Astrocyte (in vitro differentiated cells and primary cell): ENCODE results near the gene TIMP2. TPM values are rescaled to one million over a fixed set of nuclear protein-coding genes. Genes with fewer than 3 reads are reported as not detected.
"Not testable (repeated sequence)": the region's sequence is repeated elsewhere in the genome, so short reads cannot be mapped to it uniquely, and the experiment has no call there.

Experiments used
- DNase-seq: peaks from one replicate; pipeline ENCODE4 v3.0.0-alpha.2; 2010; ENCODE audit warnings: low read depth
- FAIRE-seq: peaks from 2 replicates; lab custom pipeline; 2011; peaks lifted over from hg19 to GRCh38; lab: Jason Lieb, UNC
- H2AFZ ChIP-seq: 2 replicates; pipeline ENCODE4 v1.6.0; 2012; ENCODE audit warnings: low read depth, low read length, inconsistent platforms
- H3K27ac ChIP-seq: 2 replicates; pipeline ENCODE4 v1.5.1; 2011; ENCODE audit warnings: low read depth, low read length, inconsistent platforms
- H3K27me3 ChIP-seq: 2 replicates; pipeline ENCODE4 v1.6.0; 2011; ENCODE audit warnings: low read length, inconsistent platforms; ENCODE audit not compliant: insufficient read depth
- H3K36me3 ChIP-seq: 2 replicates; pipeline ENCODE4 v1.5.1; 2011; ENCODE audit warnings: low read length, inconsistent platforms; ENCODE audit not compliant: insufficient read depth
- H3K4me1 ChIP-seq: 2 replicates; pipeline ENCODE4 v1.5.1; 2011; ENCODE audit warnings: low read length, inconsistent platforms; ENCODE audit not compliant: insufficient read depth
- H3K4me2 ChIP-seq: 2 replicates; pipeline ENCODE4 v1.6.0; 2012; ENCODE audit warnings: low read length, inconsistent platforms
- H3K4me3 ChIP-seq: 2 replicates; pipeline ENCODE4 v1.5.1; 2011; ENCODE audit warnings: low read depth, mild to moderate bottlenecking, low read length, inconsistent platforms; ENCODE audit not compliant: insufficient read depth
- H3K79me2 ChIP-seq: 2 replicates; pipeline ENCODE4 v1.6.0; 2012; ENCODE audit warnings: mild to moderate bottlenecking, low read length, inconsistent platforms; ENCODE audit not compliant: insufficient read depth
- H3K9ac ChIP-seq: 2 replicates; pipeline ENCODE4 v1.6.0; 2012; ENCODE audit warnings: mild to moderate bottlenecking, low read length, inconsistent platforms
- H3K9me3 ChIP-seq: 2 replicates; pipeline ENCODE4 v1.5.1; 2012; ENCODE audit warnings: low read depth, mild to moderate bottlenecking, low read length, inconsistent platforms; ENCODE audit not compliant: insufficient read depth
- H4K20me1 ChIP-seq: 2 replicates; pipeline ENCODE4 v1.6.0; 2012; ENCODE audit warnings: low read length, inconsistent platforms; ENCODE audit not compliant: insufficient read depth
- H3K27ac Mint-ChIP-seq: one replicate; pipeline ENCODE4 v1.8.0; 2021; ENCODE audit warnings: mild to moderate bottlenecking, mixed read lengths; ENCODE audit not compliant: unreplicated experiment
- H3K27me3 Mint-ChIP-seq: one replicate; pipeline ENCODE4 v1.8.0; 2021; ENCODE audit warnings: low read depth, mixed read lengths; ENCODE audit not compliant: unreplicated experiment
- H3K36me3 Mint-ChIP-seq: one replicate; pipeline ENCODE4 v1.8.0; 2021; ENCODE audit warnings: low read depth, mixed read lengths; ENCODE audit not compliant: unreplicated experiment
- H3K4me1 Mint-ChIP-seq: one replicate; pipeline ENCODE4 v1.8.0; 2021; ENCODE audit warnings: low read depth, mixed read lengths; ENCODE audit not compliant: unreplicated experiment
- H3K4me3 Mint-ChIP-seq: one replicate; pipeline ENCODE4 v1.8.0; 2021; ENCODE audit warnings: mild to moderate bottlenecking, moderate library complexity, mixed read lengths; ENCODE audit not compliant: unreplicated experiment
- H3K9me3 Mint-ChIP-seq: one replicate; pipeline ENCODE4 v1.8.0; 2021; ENCODE audit warnings: mild to moderate bottlenecking, mixed read lengths; ENCODE audit not compliant: unreplicated experiment
- EZH2 ChIP-seq: IDR thresholded peaks from 2 replicates; pipeline ENCODE4 v1.6.1; 2012; ENCODE audit warnings: mild to moderate bottlenecking, low read length, inconsistent platforms; ENCODE audit not compliant: insufficient read depth
- total RNA-seq: library from RNA; stranded (reverse); gene quantifications from 2 replicates; pipeline ENCODE4 v1.2.1, GENCODE V29; 2021
- TF ChIP-seq, protein P1 (sequence below): IDR thresholded peaks from 2 replicates; pipeline ENCODE4 v1.5.1; 2011; ENCODE audit warnings: low read depth, mild to moderate bottlenecking, inconsistent platforms, low read length, moderate library complexity; ENCODE audit not compliant: insufficient read depth

Gene TIMP2
- total RNA-seq, 1 donor from 2014 or later, result 184 TPM

DNA sequence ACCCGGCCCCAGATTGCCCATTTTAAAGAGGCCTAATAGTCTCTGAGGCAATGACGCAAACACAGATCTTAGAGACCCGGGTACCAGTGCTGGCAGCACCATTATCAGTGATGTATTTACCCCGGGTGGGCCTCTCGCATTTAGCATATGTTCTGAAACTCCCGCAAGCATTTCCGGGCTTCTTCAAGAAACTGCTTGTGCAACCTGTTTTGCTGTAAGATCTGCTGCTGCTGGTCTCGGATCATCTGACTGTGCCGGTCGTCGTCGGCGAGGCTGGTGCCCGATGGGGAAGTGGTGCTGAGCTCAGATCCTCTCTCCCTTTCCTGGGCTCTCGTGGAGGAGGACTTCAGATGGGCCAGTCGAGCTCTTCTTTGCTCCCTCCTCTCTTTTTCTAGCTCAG is 34.7 kb downstream of the TIMP2 start:
- Histone ChIP-seq H4K20me1 (peaks cover 88% of the 10 kb centered on the region), H3K79me2 (peaks cover 97% of the 10 kb centered on the region), H3K9me3 (no peaks in the 10 kb centered on the region), H3K4me2 (no peak overlapping the region), H3K27ac (no peak overlapping the region), H3K27me3 (no peaks in the 10 kb centered on the region), H3K9ac (no peak overlapping the region), H3K4me3 (no peak overlapping the region), H2AFZ (no peak overlapping the region), H3K4me1 (peaks cover 10% of the 10 kb centered on the region), H3K36me3 (no peaks in the 10 kb centered on the region)
- Mint-ChIP-seq H3K4me1 (peaks cover 6% of the 10 kb centered on the region), H3K27me3 (no peaks in the 10 kb centered on the region), H3K36me3 (peaks cover 18% of the 10 kb centered on the region), H3K9me3 (no peaks in the 10 kb centered on the region), H3K4me3 (no peak overlapping the region), H3K27ac (peak overlapping the region; percentile 74)
- no peak for TF ChIP-seq EZH2
- TF ChIP-seq, protein P1, sequence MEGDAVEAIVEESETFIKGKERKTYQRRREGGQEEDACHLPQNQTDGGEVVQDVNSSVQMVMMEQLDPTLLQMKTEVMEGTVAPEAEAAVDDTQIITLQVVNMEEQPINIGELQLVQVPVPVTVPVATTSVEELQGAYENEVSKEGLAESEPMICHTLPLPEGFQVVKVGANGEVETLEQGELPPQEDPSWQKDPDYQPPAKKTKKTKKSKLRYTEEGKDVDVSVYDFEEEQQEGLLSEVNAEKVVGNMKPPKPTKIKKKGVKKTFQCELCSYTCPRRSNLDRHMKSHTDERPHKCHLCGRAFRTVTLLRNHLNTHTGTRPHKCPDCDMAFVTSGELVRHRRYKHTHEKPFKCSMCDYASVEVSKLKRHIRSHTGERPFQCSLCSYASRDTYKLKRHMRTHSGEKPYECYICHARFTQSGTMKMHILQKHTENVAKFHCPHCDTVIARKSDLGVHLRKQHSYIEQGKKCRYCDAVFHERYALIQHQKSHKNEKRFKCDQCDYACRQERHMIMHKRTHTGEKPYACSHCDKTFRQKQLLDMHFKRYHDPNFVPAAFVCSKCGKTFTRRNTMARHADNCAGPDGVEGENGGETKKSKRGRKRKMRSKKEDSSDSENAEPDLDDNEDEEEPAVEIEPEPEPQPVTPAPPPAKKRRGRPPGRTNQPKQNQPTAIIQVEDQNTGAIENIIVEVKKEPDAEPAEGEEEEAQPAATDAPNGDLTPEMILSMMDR, result no peak
- no peak for FAIRE-seq
- DNase-seq, result no peak

DNA sequence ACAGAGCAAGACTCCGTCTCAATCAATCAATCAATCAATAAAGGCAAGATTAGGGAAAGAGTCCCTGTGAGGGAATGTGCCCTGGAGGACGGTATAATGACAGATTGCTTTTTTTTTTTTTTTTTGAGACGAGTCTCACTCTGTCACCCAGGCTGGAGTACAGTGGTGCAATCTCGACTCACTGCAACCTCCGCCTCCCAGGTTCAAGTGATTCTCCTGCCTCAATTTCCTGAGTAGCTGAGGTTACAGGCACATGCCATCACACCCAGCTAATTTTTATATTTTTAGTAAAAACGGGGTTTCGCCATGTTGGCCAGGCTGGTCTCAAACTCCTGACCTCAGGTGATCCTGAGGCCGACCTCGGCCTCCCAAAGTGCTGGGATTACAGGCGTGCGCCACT is 35.1 kb downstream of the TIMP2 start:
- H3K9me3 Mint-ChIP-seq, H3K9ac ChIP-seq, H3K4me3 ChIP-seq, DNase-seq, H2AFZ ChIP-seq, H3K36me3 ChIP-seq, H3K4me2 ChIP-seq, H3K27ac Mint-ChIP-seq, H3K27ac ChIP-seq, H3K4me1 Mint-ChIP-seq, H3K4me1 ChIP-seq, H3K27me3 ChIP-seq, FAIRE-seq, H3K4me3 Mint-ChIP-seq, H3K27me3 Mint-ChIP-seq, H3K9me3 ChIP-seq: not testable (repeated sequence)
- peaks cover 97% of the 10 kb centered on the region for H3K79me2 ChIP-seq
- H4K20me1 ChIP-seq, result peaks cover 88% of the 10 kb centered on the region
- peaks cover 18% of the 10 kb centered on the region for H3K36me3 Mint-ChIP-seq

DNA sequence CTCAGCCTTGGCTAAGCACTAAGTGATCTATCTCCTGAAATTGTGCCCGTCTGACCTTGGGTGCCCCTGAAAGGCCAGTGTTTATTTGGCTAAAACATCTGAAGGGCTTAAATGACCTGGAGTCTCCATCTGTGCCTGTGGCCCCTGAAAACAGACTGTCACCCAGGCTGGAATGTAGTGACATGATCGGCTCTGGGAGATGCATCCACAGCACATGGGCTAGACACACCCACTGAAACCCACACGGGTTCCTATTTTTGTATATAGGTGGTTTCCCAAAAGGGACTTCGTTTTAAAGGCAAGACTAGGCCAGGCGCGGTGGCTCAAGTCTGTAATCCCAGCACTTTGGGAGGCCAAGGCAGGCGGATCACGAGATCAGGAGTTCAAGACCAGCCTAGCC is 35.7 kb downstream of the TIMP2 start:
- Histone ChIP-seq H3K4me1 (peaks cover 12% of the 10 kb centered on the region), H3K27ac (no peak overlapping the region), H3K9ac (no peak overlapping the region), H4K20me1 (peaks cover 88% of the 10 kb centered on the region), H3K4me3 (no peak overlapping the region), H2AFZ (no peak overlapping the region), H3K79me2 (peaks cover 97% of the 10 kb centered on the region), H3K36me3 (no peaks in the 10 kb centered on the region), H3K9me3 (no peaks in the 10 kb centered on the region), H3K4me2 (no peak overlapping the region), H3K27me3 (no peaks in the 10 kb centered on the region)
- Mint-ChIP-seq H3K9me3 (no peaks in the 10 kb centered on the region), H3K4me1 (peaks cover 10% of the 10 kb centered on the region), H3K27ac (no peak overlapping the region), H3K4me3 (no peak overlapping the region), H3K36me3 (peaks cover 18% of the 10 kb centered on the region), H3K27me3 (no peaks in the 10 kb centered on the region)
- DNase-seq (no peak), FAIRE-seq (no peak)
- TF ChIP-seq, protein P1, result no peak
- TF ChIP-seq EZH2, result no peak
